GM12874 (cell line): ENCODE measurements around the gene DHDH.

Experiments used
- CTCF ChIP-seq: IDR thresholded peaks from 2 replicates; pipeline ENCODE4 v1.5.1; 2011; ENCODE audit warnings: low read depth, mild to moderate bottlenecking, control low read depth, low read length, moderate library complexity; ENCODE audit not compliant: insufficient read depth

Gene DHDH

GRCh38 chr19:48991873-48992580 is 58.5 kb downstream of the DHDH start:
- no peak for TF ChIP-seq CTCF

DNA sequence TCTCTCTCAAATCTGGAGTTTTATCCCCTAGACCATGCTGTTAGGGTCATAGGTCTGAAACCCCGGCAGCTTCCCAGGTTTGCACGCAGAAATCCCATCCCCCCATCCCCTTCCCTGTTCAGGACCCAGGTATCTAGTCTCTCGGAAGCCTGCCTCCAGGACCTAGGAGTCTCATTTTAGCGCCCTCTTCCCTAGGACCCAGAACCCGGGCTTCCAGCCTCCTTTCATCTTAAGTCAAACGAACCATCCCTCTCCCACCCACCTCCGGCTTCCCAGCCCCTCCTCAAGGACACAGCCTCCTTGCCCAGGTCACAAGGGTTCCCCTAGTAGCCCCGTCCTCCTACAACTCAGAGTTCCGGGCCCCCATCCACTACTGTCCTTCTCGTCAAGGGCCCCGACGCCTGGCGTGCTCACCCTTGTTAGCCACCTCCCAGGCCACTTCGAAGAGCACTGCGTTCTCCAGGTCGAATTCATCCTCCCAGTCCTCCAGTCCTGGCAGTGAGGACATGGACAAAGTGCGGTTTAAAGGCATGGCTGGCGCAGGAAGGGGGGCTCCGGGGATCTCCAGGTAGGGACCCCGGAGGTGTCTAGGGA is 59.2 kb downstream of the DHDH start:
- no peak for TF ChIP-seq CTCF

GRCh38 chr19:48993175-48994034 is 59.9 kb downstream of the DHDH start, which contains the start of the genes GYS1 and RUVBL2:
Gene GYS1, minus strand, starts transcription at chr19:48993309. Its CDS starts 197 bp downstream, at chr19:48993112.
Gene RUVBL2, plus strand, starts transcription at chr19:48993887. Its CDS starts 25 bp downstream, at chr19:48993912.
- TF ChIP-seq CTCF, result peak; percentile 99

- no peak for TF ChIP-seq CTCF
These were observed 60.5 kb downstream of the DHDH start for GRCh38 chr19:48994035-48994386.
